A549 (cell line): ENCODE results near the gene BCAT1. TPM values are rescaled to one million over a fixed set of nuclear protein-coding genes. Genes with fewer than 3 reads are reported as not detected.

Experiments used
- ATAC-seq, 2 experiments: fragments of 200-7000 bp in 1 of 2; fragments of >200 bp in 1 of 2; cut with Nextera tagmentation in 1 of 2; cut with Tn5 transposase in 1 of 2; 3 replicates each; pipeline versions ENCODE4 v1.8.0 to v1.9.1; 2018 to 2020; ENCODE audit warnings: mild to moderate bottlenecking in 1 of 2, moderate library complexity in 1 of 2
- CTCF ChIA-PET: fragments of 300-600 bp; sonication (Branson Sonifier 250); formaldehyde crosslinking; extraction: SDS; loops from one replicate; lab custom pipeline; 2021; ENCODE audit warnings: antibody characterized with exemption, inconsistent platforms; lab: Yijun Ruan, JAX
- POLR2A ChIA-PET: fragments of 350-600 bp; formaldehyde crosslinking; extraction: SDS; loops from one replicate; lab custom pipeline; 2021; ENCODE audit warnings: antibody characterized with exemption, inconsistent platforms; lab: Yijun Ruan, JAX
- DNase-seq, 2 experiments: peaks; one replicate each; pipeline versions ENCODE4 v3.0.0 to v3.0.0-alpha.2; 2011 to 2016; ENCODE audit warnings: low read depth in 1 of 2, low spot score in 1 of 2
- FAIRE-seq: peaks from 2 replicates; lab custom pipeline; 2011; peaks lifted over from hg19 to GRCh38; lab: Jason Lieb, UNC
- H3K27ac ChIP-seq, 2 experiments: fragments of >200 bp; sonication (Bioruptor Twin); formaldehyde crosslinking; 3 replicates each; pipeline ENCODE4 v1.5.1; 2016 to 2017
- H3K4me1 ChIP-seq: fragments of >200 bp; sonication (Bioruptor Twin); formaldehyde crosslinking; 3 replicates; pipeline ENCODE4 v1.6.1; 2016
- H3K4me2 ChIP-seq: fragments of >200 bp; sonication (Bioruptor Twin); formaldehyde crosslinking; 3 replicates; pipeline ENCODE4 v1.6.1; 2016
- H3K4me3 ChIP-seq: fragments of >200 bp; sonication (Bioruptor Twin); formaldehyde crosslinking; 3 replicates; pipeline ENCODE4 v1.5.1; 2016
- H3K9me3 ChIP-seq: fragments of >200 bp; sonication (Bioruptor Twin); formaldehyde crosslinking; 3 replicates; pipeline ENCODE4 v1.6.1; 2016
- BHLHE40 ChIP-seq: IDR thresholded peaks from 2 replicates; pipeline ENCODE4 v1.6.1; 2012; ENCODE audit warnings: low read depth, low read length, inconsistent platforms
- CBX2 ChIP-seq: fragments of 200-600 bp; sonication (generic); IDR thresholded peaks from 2 replicates; pipeline ENCODE4 v1.6.1; 2016; ENCODE audit warnings: low read depth, mild to moderate bottlenecking, borderline replicate concordance
- CHD4 ChIP-seq: fragments of 200-600 bp; sonication (generic); IDR thresholded peaks from 2 replicates; pipeline ENCODE4 v1.6.1; 2016; ENCODE audit warnings: antibody characterized with exemption, mild to moderate bottlenecking, borderline replicate concordance
- CTCF ChIP-seq: fragments of >200 bp; sonication (Bioruptor Twin); formaldehyde crosslinking; IDR thresholded peaks from 3 replicates; pipeline ENCODE4 v1.5.1; 2016
- EHF ChIP-seq: fragments of 250-450 bp; sonication (Bioruptor Pico); IDR thresholded peaks from 2 replicates; pipeline ENCODE4 v1.5.0; 2020; ENCODE audit warnings: mild to moderate bottlenecking
- ESRRA ChIP-seq: fragments of 150-350 bp; IDR thresholded peaks from 2 replicates; pipeline ENCODE4 v1.6.1; 2014; ENCODE audit warnings: mild to moderate bottlenecking, low read length, borderline replicate concordance
- FOSB ChIP-seq: fragments of 250-450 bp; sonication (Bioruptor Pico); IDR thresholded peaks from 2 replicates; pipeline ENCODE4 v1.5.0; 2020; ENCODE audit warnings: mild to moderate bottlenecking, moderate library complexity
- HEYL ChIP-seq: fragments of 250-450 bp; sonication (Bioruptor Pico); IDR thresholded peaks from 2 replicates; pipeline ENCODE4 v1.8.0; 2021; ENCODE audit warnings: mild to moderate bottlenecking, moderate library complexity
- MAFK ChIP-seq: fragments of 450-650 bp; IDR thresholded peaks from 2 replicates; pipeline ENCODE4 v1.6.1; 2014; ENCODE audit not compliant: partially characterized antibody
- MAX ChIP-seq: IDR thresholded peaks from 2 replicates; pipeline ENCODE4 v1.6.1; 2012
- MAZ ChIP-seq: fragments of 150-350 bp; IDR thresholded peaks from 2 replicates; pipeline ENCODE4 v1.6.1; 2014; ENCODE audit warnings: antibody characterized with exemption, low read depth, low read length, borderline replicate concordance
- NPAS2 ChIP-seq: fragments of 250-450 bp; sonication (Bioruptor Pico); IDR thresholded peaks from 2 replicates; pipeline ENCODE4 v1.8.0; 2022; ENCODE audit warnings: mild to moderate bottlenecking, moderate library complexity, borderline replicate concordance
- PBX3 ChIP-seq: IDR thresholded peaks from 2 replicates; pipeline ENCODE4 v1.6.1; 2012
- RFX5 ChIP-seq: fragments of 450-650 bp; IDR thresholded peaks from 2 replicates; pipeline ENCODE4 v1.7.1; 2014; ENCODE audit warnings: antibody characterized with exemption, mild to moderate bottlenecking, moderate library complexity
- SREBF2 ChIP-seq: fragments of 450-650 bp; IDR thresholded peaks from 2 replicates; pipeline ENCODE4 v1.6.1; 2014; ENCODE audit warnings: mild to moderate bottlenecking, moderate library complexity
- WGBS: methylation state at CpG from one replicate; pipeline ENCODE4 v1.1.6; 2017; ENCODE audit errors: missing lambda C conversion rate; 5-methylcytosine and 5-hydroxymethylcytosine counted together
- polyA plus RNA-seq, 4 experiments: library from polyadenylated mRNA; depleted of rRNA in 3 of 4; stranded (reverse); fragments of >200 nt; fragmentation: RNase III in 1 of 4; extraction: RNeasy Plus Mini Kit Qiagen cat#74134 plus additional on column Dnase treatment in 1 of 4; gene quantifications; 2 replicates in 3 of 4; 3 replicates in 1 of 4; pipeline ENCODE4 v1.2.3, GENCODE V29; 2011 to 2017
- TF ChIP-seq, protein P1 (sequence below): fragments of 450-650 bp; IDR thresholded peaks from 2 replicates; pipeline ENCODE4 v1.6.1; 2014; ENCODE audit warnings: antibody characterized with exemption

Gene BCAT1
- polyA plus RNA-seq, 2 of the 4 experiments (the other 2 are of a cell fraction): 10.5 to 14.6 TPM

- Histone ChIP-seq H3K4me1 (no peaks in the 10 kb centered on the region), H3K27ac (no peak overlapping the region), H3K4me3 (no peak overlapping the region), H3K4me2 (no peak overlapping the region), H3K9me3 (no peaks in the 10 kb centered on the region)
- FAIRE-seq: no peak
- ChIA-PET POLR2A (no interaction called here), CTCF (interaction anchor here (0.6 to 1.5 kb wide), 2 partner anchors 8 to 205 kb away, joined by 3 to 4 read pairs; no protein-coding TSS in a partner anchor)
- TF ChIP-seq, protein P1, sequence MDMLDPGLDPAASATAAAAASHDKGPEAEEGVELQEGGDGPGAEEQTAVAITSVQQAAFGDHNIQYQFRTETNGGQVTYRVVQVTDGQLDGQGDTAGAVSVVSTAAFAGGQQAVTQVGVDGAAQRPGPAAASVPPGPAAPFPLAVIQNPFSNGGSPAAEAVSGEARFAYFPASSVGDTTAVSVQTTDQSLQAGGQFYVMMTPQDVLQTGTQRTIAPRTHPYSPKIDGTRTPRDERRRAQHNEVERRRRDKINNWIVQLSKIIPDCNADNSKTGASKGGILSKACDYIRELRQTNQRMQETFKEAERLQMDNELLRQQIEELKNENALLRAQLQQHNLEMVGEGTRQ: no peak
- TF ChIP-seq ESRRA: no peak
- TF ChIP-seq HEYL (CRISPR knock-in tag): no peak
- ATAC-seq: no peak
- WGBS: 3% methylated on average over 1 of the region's 1 CpG
- no peak for DNase-seq
Observed at GRCh38 chr12:24764712-24765111, 184.2 kb downstream of the BCAT1 start.

DNA sequence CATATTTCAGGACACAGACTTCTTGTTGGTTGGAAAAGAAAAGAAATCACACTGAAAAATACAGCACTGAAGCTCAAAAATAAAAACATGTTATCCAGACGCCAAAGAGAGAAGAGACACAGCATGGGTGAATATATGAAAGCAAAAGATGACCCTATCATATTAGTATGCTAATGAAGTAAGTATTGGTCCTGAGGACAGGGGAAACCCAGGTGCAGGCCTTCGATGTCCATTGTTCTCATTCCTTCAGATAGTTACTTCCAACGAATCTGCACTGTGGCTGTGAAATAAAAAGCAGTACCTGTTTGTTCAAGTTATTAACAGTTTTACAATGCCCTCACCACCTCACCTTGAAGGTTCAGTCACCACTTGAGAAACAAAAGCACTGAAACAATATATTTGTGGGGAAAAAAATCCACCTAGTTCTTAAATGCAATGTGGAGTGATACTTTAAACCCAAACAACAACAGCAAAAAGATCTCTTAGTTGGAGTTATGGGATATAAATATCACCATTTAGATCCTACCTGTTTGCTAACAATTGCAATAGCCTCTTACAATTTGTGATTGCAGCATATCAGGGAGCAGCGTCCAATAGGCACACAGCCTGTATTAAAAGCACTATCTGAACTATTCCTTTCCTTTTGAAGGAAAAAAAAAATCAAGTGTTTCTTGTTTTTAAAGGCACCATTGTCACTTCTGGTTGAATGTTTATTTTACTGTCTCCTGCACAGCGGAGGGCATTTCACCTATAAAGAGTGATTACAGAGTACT lies 188.1 kb downstream of the BCAT1 start:
- no peak for ATAC-seq
- no peaks in the 10 kb centered on the region for H3K4me1 ChIP-seq
- TF ChIP-seq CTCF (no peak), PBX3 (no peak), FOSB (CRISPR knock-in tag) (no peak), MAZ (no peak), RFX5 (no peak), SREBF2 (no peak), EHF (CRISPR knock-in tag) (no peak), CBX2 (no peak), NPAS2 (no peak), MAFK (no peak), MAX (no peak)
- TF ChIP-seq, all 56 proteins: peak for 0
- H3K4me2 ChIP-seq: no peak overlapping the region
- DNase-seq (no peak), FAIRE-seq (no peak)
- CTCF ChIA-PET: no interaction called here
- no peak overlapping the region for H3K27ac ChIP-seq
- POLR2A ChIA-PET: no interaction called here
- no peak overlapping the region for H3K4me3 ChIP-seq
- 19% methylated on average over 5 of the region's 5 CpGs for WGBS
- no peaks in the 10 kb centered on the region for H3K9me3 ChIP-seq

GRCh38 chr12:24760162-24760561 lies 188.7 kb downstream of the BCAT1 start:
- DNase-seq (no peak), ATAC-seq (no peak)
- POLR2A ChIA-PET: no interaction called here

More at GRCh38 chr12:24760162-24760561, 188.7 kb downstream of the BCAT1 start:
- Histone ChIP-seq H3K4me3 (no peak overlapping the region), H3K9me3 (no peaks in the 10 kb centered on the region), H3K4me2 (no peak overlapping the region), H3K4me1 (no peaks in the 10 kb centered on the region), H3K27ac (no peak overlapping the region)
- no peak for TF ChIP-seq FOSB (CRISPR knock-in tag)
- TF ChIP-seq CHD4: no peak
- TF ChIP-seq BHLHE40: no peak
- TF ChIP-seq PBX3: no peak
- 26% methylated on average over 1 of the region's 1 CpG for WGBS
- CTCF ChIA-PET: interaction anchor here (1.1 kb wide), 1 partner anchor 8 kb away, joined by 3 read pairs; no protein-coding TSS in a partner anchor
- FAIRE-seq: no peak

Other genes with a start within 250 kb of the BCAT1 start
- 0.40 and 0.43 TPM in 2 replicates for gene DNAI7, start 246.1 kb upstream of the BCAT1 start, polyA plus RNA-seq (2011; rRNA removed)
- gene DNAI7, start 246.1 kb upstream of the BCAT1 start, polyA plus RNA-seq (2017; fragmentation: RNase III; extraction: RNeasy Plus Mini Kit Qiagen cat#74134 plus additional on column Dnase treatment): 0.29 to 0.66 TPM (median 0.36 TPM) in 3 replicates
- 19.3 and 23.6 TPM in 2 replicates for gene ETFRF1, start 246.1 kb upstream of the BCAT1 start, polyA plus RNA-seq (2011; rRNA removed)
- 11.5 to 13.3 TPM (median 12.3 TPM) in 3 replicates for gene ETFRF1, start 246.1 kb upstream of the BCAT1 start, polyA plus RNA-seq (2017; fragmentation: RNase III; extraction: RNeasy Plus Mini Kit Qiagen cat#74134 plus additional on column Dnase treatment)